GM18526 (cell line): ENCODE data around the gene DUXB.

ENCODE experiments used
- POLR2A ChIP-seq: IDR thresholded peaks from 3 replicates; pipeline ENCODE4 v1.6.1; 2011; ENCODE audit not compliant: insufficient read length; ENCODE audit errors: extremely low read depth

Gene DUXB, protein sequence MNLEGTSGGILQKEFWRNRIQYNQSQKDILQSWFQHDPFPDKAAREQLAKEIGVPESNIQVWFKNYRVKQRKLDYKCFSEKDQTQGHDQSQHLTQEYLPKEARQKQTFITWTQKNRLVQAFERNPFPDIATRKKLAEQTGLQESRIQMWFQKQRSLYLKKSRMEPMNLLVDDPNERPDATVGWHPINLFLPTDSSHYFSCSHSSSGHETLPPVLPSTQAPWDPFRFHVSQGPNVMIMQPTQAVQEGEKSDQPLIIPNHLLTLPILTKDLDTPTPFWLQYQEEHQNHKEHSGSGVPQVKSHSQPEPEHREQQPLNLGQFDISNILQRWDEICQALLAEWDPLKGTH

GRCh38 chr16:75701361-75701760, at the start of gene DUXB:
Gene DUXB (minus strand): TSS chr16:75701461. CDS start chr16:75701418, 43 bp downstream.
- no peak for TF ChIP-seq POLR2A

GRCh38 chr16:75750528-75750927, 49.3 kb upstream of the DUXB start:
- TF ChIP-seq POLR2A, result no peak

GRCh38 chr16:75746359-75746758, 45.1 kb upstream of the DUXB start:
- TF ChIP-seq POLR2A, result no peak

GRCh38 chr16:75745823-75746222, 44.6 kb upstream of the DUXB start:
- no peak for TF ChIP-seq POLR2A

GRCh38 chr16:75745242-75745641, 44.0 kb upstream of the DUXB start:
- no peak for TF ChIP-seq POLR2A

DNA sequence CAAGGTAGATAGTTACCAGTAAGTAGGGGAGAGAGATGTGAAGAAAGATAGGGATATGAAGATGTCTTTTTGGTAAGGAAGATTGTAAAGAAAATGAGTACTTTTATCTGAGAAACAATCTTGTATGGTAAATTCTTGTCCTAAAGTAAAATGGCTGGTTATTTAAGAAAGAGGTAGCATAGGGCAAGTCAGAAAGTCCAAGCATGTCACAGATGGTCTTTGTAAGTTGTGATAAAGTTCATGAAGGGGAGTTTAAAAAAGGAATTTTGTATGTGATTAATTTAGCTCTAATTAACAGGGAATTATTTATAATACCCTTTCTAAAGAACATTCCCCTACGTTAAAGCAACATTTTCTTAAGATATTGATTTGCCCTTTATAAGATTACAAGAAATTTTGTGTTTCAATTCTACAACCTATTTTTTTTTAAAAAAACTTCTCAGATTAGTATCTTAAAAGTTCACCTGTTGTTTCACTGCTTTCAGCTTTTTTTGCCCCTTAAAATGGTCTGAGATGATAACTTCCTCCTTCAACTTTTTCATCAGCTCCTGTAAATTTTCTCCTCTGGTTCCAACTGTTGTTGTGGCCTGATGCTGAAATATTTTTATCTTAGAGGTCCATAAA, 41.3 kb upstream of the DUXB start:
- no peak for TF ChIP-seq POLR2A

DNA sequence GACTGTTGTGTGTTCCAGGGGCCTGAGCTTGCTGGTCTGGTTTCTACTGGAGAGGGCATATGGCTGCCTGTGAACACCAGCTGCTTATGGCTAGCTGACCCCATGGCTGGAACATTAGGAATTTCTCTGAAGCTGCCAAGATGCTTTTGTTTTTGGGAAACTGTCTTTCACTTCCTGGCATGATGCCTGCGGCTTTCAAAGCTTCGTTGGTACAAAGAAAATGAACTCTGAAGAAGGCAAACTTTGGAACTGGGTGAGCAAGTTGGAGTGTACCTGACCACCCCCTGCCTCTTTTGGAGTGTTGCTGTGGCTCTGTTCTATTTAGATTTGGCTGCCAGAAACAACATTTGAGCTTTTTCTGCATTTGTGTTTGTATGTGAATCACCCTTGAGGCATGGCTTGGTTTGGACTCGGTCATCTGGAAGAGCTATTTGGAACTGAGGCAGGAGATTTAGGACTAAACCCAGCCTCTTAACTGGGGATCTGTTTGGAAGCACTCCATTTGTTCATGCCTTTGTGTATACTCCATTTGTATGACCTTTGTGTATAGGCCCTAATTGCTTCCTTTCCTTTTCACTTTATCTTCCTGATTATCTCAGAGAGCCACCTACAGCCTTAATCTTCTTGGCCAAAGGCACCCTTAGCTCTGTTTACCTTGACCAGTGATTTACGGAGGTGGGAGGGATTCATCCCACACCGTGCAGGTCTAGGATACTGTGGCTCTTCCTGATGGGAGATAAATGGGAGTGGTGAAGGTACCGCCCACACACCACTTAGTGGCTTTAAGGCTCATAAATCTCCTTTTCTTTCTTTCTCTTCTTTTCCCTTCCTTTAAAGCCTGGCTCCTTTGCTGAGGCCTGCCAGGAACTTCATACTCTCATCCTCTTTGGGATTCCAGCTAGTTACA, 32.3 kb upstream of the DUXB start:
- no peak for TF ChIP-seq POLR2A

DNA sequence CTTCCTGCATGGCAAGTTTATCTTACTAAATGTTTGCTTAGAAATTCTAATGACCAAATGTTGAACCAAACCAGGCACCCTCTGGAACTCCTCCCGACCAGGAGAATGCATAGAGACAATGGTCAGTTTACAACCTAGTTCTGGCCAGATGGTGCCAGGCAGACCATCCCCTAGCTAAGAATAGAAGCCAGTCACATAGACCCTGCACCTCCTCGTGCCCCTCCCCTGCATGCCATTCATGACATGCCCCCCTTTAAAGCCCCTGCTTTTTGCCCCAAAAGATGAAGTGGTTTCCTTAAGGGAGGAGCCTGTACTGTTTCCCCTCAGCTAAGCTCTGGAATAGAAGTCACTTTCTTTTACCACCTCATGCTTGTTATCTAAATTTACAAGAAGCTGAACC, 31.6 kb upstream of the DUXB start:
- TF ChIP-seq POLR2A, result no peak

DNA sequence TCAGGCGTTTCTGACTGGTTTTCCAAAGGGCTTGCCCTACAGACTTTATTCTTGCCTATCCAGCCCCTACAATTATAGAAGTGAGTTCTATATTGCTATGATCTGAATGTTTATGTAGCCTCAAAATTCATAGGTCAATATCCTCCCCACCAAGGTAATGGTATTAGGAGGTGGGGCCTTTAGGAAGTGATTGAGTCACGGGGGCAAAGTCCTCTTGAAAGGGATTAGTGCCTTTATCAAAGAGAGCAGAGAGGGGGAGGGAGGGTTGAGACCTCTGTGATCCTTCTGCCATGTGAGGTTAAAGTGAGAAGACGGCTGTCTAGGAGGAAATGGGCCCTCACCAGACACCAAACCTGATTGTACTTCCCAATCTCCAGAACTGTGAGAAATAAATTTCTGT, 26.0 kb upstream of the DUXB start:
- no peak for TF ChIP-seq POLR2A

- no peak for TF ChIP-seq POLR2A
Measured at GRCh38 chr16:75726390-75726789, 25.1 kb upstream of the DUXB start, which contains the start of gene CPHXL. Gene CPHXL (minus strand): TSS chr16:75726490. CDS start chr16:75726442, 48 bp downstream.

DNA sequence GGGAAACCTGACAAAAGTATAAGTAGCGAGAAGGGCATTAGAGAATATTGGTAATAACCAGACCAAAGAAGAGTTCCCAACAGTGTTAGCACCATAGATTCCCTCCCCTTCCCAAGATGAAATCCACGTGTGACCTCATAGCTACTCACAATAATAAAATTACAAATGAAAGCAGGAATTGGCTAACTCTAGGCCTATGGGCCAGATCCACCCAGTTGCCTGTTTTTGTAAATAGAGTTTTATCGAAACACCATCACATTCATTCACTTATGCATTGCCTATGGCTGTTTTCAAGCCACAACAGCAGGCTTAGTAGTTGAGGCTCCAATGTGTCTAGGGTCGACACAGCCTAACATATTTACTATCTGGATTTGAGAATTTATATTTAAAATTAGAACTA, 17.2 kb upstream of the DUXB start:
- TF ChIP-seq POLR2A, result no peak

DNA sequence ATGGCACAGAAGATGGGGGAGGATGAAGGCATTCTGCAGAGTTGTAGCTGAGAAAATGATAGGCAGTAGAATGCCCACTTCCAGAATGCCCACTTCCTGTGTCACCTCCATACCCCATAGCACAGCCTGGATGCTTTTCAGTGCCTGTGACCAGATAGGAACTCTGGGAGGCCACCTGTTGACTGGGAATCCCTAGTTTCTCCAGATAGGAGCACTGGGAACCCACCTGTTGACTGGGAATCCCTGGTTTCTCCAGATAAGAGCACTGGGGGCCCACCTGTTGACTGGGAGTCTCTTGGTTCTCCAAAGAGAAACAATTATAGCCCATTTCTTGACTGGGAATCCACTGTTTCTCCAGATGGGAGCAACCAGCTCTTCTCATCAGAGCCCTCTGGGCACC, 13.4 kb upstream of the DUXB start:
- no peak for TF ChIP-seq POLR2A

DNA sequence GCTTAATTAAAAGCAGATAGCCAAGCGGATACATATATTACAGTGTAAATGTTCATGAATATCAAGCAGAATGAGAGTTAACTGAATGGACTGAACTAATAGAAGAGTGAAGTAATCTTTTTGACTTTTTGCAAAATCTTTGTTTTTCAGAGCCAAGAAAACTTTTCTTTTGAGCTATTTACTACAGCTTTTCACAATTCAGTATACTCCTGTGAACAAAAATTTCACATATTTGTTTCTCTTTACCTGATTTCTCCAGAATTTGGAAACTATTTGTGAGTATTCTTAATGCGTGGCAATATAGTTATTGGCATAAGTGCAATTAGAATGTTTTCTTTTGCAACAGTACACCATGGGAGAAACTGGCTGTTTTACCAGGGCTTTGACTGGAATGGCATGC, 9.1 kb upstream of the DUXB start:
- TF ChIP-seq POLR2A, result no peak

DNA sequence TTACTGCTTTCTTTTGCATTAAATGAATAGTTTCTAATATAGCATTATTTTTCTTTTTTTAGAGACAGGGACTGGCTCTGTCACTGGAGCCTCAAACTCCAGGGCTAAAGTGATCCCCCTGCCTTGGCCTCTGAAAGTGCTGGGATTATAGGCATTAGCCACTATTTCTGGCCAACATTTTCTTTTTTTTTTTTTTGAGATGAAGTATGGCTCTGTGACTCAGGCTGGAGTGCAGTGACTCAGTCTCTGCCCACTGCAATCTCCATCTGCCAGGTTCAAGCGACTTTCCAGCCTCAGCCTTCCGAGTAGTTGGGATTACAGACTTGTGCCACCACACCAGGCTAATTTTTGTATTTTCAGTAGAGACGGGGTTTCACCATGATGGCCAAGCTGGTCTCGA, 2.0 kb upstream of the DUXB start:
- no peak for TF ChIP-seq POLR2A

DNA sequence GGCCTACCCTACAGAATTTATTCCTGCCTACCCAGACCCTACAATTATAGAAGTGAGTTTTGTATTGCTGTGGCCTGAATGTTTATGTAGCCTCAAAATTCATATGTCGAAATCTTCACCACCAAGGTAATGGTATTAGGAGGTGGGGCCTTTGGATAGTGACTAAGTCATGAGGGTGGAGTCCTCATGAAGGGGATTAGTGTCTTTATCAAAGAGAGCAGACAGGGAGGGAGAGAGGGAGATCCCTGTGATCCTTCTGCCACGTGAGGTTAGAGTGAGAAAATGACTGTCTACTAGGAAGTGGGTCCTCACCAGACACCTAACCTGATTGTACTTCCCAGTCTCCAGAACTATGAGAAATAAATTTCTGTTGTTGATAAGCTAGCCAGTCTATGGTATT, 981 bp upstream of the DUXB start:
- TF ChIP-seq POLR2A, result no peak

GRCh38 chr16:75697571-75697970, 3.7 kb downstream of the DUXB start:
- no peak for TF ChIP-seq POLR2A

- TF ChIP-seq POLR2A, result no peak
Measured at GRCh38 chr16:75695708-75696107, 5.6 kb downstream of the DUXB start.
